ENCODE results near the gene SOX13.

DNA sequence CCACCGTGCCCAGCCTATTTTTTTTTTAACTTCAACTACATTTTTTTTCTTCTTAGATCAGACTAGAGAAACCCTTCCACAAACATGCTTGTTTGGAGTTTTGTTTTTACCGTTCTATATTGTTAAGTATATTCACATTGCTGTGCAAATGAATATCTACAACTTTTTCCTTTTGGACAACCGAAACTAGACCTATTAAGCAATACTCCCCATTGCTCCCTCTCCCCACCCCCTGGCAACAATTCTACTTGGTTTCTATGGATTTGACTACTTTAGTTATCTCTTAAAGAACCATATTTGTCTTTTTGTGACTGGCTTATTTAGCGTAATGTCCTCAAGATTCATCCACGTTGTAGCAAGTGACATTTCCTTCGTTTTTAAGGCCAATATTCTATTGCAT is 59.8 kb downstream of the SOX13 start:
- TF ChIP-seq, protein P1, sequence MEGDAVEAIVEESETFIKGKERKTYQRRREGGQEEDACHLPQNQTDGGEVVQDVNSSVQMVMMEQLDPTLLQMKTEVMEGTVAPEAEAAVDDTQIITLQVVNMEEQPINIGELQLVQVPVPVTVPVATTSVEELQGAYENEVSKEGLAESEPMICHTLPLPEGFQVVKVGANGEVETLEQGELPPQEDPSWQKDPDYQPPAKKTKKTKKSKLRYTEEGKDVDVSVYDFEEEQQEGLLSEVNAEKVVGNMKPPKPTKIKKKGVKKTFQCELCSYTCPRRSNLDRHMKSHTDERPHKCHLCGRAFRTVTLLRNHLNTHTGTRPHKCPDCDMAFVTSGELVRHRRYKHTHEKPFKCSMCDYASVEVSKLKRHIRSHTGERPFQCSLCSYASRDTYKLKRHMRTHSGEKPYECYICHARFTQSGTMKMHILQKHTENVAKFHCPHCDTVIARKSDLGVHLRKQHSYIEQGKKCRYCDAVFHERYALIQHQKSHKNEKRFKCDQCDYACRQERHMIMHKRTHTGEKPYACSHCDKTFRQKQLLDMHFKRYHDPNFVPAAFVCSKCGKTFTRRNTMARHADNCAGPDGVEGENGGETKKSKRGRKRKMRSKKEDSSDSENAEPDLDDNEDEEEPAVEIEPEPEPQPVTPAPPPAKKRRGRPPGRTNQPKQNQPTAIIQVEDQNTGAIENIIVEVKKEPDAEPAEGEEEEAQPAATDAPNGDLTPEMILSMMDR (IDR thresholded peaks at IDR 0.05), result no peak
- TF ChIP-seq EP300 (IDR thresholded peaks at IDR 0.05; ENCODE audit: low read depth) (no peak), POLR2AphosphoS5 (IDR thresholded peaks at IDR 0.05) (no peak)

All from transverse colon (tissue), 4 donors.